Gastroesophageal sphincter (tissue), 4 donors: ENCODE results near the gene CAPN5. TPM values are rescaled to one million over a fixed set of nuclear protein-coding genes. Genes with fewer than 3 reads are reported as not detected.
"Not testable (repeated sequence)": the region's sequence is repeated elsewhere in the genome, so short reads cannot be mapped to it uniquely, and the experiment has no call there.

Source experiments
- ATAC-seq: fragments of 150-250 bp; one replicate; pipeline ENCODE4 v1.9.1; 2016; ENCODE audit warnings: mild to moderate bottlenecking, moderate library complexity
- H3K27ac ChIP-seq, 4 donors: fragments of 200-600 bp; sonication (generic) in 3 of 4; 1 replicate in 3 of 4; 2 replicates in 1 of 4; pipeline ENCODE4 v1.5.1; 2016 to 2019
- H3K27me3 ChIP-seq: fragments of 200-600 bp; sonication (generic); one replicate; pipeline ENCODE4 v1.5.1; 2019
- H3K36me3 ChIP-seq, 2 donors: fragments of 200-600 bp; sonication (generic); one replicate each; pipeline ENCODE4 v1.5.1; 2019; ENCODE audit warnings: control low read depth in 1 of 2
- H3K4me1 ChIP-seq, 3 donors: fragments of 200-600 bp; sonication (generic); 1 replicate in 2 of 3; 2 replicates in 1 of 3; pipeline ENCODE4 v1.5.1; 2016 to 2019; ENCODE audit warnings: control low read depth in 2 of 3
- H3K4me3 ChIP-seq, 2 donors: fragments of 200-600 bp; sonication (generic); one replicate each; pipeline ENCODE4 v1.5.1; 2019; ENCODE audit warnings: mild to moderate bottlenecking in 1 of 2, moderate library complexity in 1 of 2
- H3K9me3 ChIP-seq, 3 donors: fragments of 200-600 bp; sonication (generic); one replicate each; pipeline ENCODE4 v1.5.1; 2017 to 2019; ENCODE audit warnings: control low read depth in 2 of 3
- EP300 ChIP-seq: sonication (generic); formaldehyde crosslinking; IDR thresholded peaks from one replicate; pipeline ENCODE4 v1.6.1; 2017; ENCODE audit warnings: antibody characterized with exemption, mild to moderate bottlenecking
- POLR2A ChIP-seq, 2 donors: fragments of 450-650 bp; IDR thresholded peaks; one replicate each; pipeline ENCODE4 v1.6.1; 2017; ENCODE audit warnings: antibody characterized with exemption in 2 of 2, mild to moderate bottlenecking in 2 of 2, moderate library complexity in 1 of 2
- POLR2AphosphoS5 ChIP-seq: sonication (generic); formaldehyde crosslinking; IDR thresholded peaks from one replicate; pipeline ENCODE4 v1.6.1; 2017; ENCODE audit warnings: antibody characterized with exemption
- WGBS, 2 donors: methylation state at CpG; one replicate each; pipeline ENCODE4 v1.1.5; 2018; ENCODE audit warnings: low coverage in 1 of 2; 5-methylcytosine and 5-hydroxymethylcytosine counted together
- total RNA-seq, 4 donors: library from RNA; depleted of rRNA; stranded (reverse); fragments of >200 nt; gene quantifications; one replicate each; pipeline ENCODE4 v1.1.0, GENCODE V29; 2016
- TF ChIP-seq, protein P1 (sequence below), 4 experiments: fragments of 200-600 bp in 2 of 4; fragments of 450-650 bp in 2 of 4; sonication (generic) in 1 of 4; IDR thresholded peaks; one replicate each; pipeline ENCODE4 v1.5.1; 2017 to 2019; ENCODE audit warnings: antibody characterized with exemption in 4 of 4, mild to moderate bottlenecking in 2 of 4, moderate library complexity in 2 of 4

The CAPN5 gene
- total RNA-seq, 4 donors from 2014 or later: 4.1 to 9.4 (median 7.7) TPM

DNA sequence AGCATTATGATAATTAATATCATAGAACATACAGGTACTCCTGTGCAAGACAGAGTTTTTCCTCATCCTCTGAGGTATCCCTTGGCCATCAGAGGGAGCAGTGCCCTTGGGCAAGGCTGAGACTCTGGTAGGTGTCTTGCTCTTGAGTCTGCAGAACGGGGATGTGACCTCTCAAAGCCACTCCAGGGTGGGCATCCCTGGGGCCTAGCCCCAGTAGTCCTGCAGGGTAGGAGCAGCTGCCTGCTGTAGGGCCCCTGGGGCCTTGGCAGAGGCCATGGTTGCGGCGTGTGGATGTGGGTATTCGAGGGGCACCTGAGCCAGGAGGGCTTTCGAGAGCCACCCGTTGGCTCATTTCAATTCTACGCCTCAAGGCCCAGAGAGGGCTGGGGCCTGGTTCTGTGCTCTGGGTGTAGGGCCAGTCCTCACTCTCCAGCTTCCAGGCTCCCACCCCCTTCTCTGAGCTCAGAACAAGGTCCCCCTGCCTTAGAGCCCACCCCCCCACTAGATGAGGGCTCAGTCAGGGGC is 28.1 kb downstream of the CAPN5 start:
- WGBS, 2 donors: no CpG with 5 or more reads among the region's 7 CpGs
- H3K9me3 ChIP-seq: no peaks in the 10 kb centered on the region
- peaks cover 0 to 43% (median 0%) of the 10 kb centered on the region in 3 donors for H3K4me1 ChIP-seq

DNA sequence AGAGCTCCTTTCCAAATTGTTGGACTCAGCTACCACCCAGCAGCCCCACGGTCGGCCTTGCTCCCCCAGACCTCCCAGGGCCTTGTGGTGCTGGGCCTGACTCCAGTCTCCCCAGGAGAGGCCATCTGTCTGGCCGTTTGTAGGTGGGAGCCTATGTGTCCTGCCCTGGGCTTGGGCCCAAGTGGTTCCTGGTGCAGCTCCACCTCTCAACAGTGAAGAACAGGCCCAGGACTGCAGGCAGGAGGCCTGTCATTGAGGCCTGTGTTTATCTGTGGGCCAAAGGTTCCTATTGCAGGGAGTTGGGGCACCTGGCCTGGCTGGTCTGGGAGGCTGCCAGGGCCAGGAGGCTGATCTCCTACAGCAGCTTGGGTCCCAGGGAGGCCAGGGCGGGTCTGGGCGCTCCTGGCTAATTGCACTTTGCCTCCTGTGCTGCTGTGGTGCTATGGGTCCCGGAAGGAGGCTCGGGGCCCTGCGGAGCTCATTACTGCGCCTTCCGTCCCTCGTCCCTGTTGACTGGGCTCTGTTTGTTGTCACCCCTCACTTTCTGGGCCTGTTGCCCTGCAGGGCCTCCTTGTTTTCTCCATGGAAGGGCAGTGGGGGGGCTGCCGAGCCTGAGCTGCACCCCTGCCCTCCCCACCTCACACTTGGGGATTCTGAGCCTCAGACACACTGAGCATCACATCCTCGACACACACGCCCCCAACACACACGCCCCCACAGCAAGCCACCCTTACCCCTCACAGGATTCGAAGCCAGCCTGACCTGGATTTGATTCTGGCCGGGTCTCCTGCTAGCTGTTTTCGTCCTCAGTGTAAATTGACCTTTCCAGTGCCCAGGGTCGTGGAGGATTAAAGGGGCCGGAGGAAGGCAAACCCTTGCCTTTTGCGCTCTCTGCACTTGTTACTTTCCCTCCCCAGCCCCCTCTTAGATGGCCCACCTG is 29.1 kb downstream of the CAPN5 start:
- no peak overlapping the region for H3K27ac ChIP-seq
- no peak overlapping the region for H3K4me3 ChIP-seq
- peaks cover 0 to 12% of the 10 kb centered on the region in 2 donors for H3K36me3 ChIP-seq
- 80 to 86% methylated on average over 5 to 9 of the region's 21 CpGs for WGBS, 2 donors
- no peaks in the 10 kb centered on the region for H3K27me3 ChIP-seq
- H3K4me1 ChIP-seq: peaks cover 0 to 39% (median 0%) of the 10 kb centered on the region in 3 donors
- ATAC-seq: no peak
- TF ChIP-seq POLR2AphosphoS5: no peak
- no peak for TF ChIP-seq EP300
- TF ChIP-seq, protein P1, sequence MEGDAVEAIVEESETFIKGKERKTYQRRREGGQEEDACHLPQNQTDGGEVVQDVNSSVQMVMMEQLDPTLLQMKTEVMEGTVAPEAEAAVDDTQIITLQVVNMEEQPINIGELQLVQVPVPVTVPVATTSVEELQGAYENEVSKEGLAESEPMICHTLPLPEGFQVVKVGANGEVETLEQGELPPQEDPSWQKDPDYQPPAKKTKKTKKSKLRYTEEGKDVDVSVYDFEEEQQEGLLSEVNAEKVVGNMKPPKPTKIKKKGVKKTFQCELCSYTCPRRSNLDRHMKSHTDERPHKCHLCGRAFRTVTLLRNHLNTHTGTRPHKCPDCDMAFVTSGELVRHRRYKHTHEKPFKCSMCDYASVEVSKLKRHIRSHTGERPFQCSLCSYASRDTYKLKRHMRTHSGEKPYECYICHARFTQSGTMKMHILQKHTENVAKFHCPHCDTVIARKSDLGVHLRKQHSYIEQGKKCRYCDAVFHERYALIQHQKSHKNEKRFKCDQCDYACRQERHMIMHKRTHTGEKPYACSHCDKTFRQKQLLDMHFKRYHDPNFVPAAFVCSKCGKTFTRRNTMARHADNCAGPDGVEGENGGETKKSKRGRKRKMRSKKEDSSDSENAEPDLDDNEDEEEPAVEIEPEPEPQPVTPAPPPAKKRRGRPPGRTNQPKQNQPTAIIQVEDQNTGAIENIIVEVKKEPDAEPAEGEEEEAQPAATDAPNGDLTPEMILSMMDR (IDR thresholded peaks at IDR 0.05): no peak
- no peak for TF ChIP-seq POLR2A (IDR thresholded peaks at IDR 0.05)
- H3K9me3 ChIP-seq: no peaks in the 10 kb centered on the region

More for the DNA sequence above, 28.1 kb downstream of the CAPN5 start:
- no peaks in the 10 kb centered on the region for H3K27me3 ChIP-seq
- no peak overlapping the region for H3K27ac ChIP-seq
- TF ChIP-seq POLR2AphosphoS5: no peak
- TF ChIP-seq, protein P1 (IDR thresholded peaks at IDR 0.05): no peak
- no peak for TF ChIP-seq POLR2A (IDR thresholded peaks at IDR 0.05)
- no peak for TF ChIP-seq EP300
- ATAC-seq: no peak
- peaks cover 0 to 12% of the 10 kb centered on the region in 2 donors for H3K36me3 ChIP-seq
- no peak overlapping the region for H3K4me3 ChIP-seq

DNA sequence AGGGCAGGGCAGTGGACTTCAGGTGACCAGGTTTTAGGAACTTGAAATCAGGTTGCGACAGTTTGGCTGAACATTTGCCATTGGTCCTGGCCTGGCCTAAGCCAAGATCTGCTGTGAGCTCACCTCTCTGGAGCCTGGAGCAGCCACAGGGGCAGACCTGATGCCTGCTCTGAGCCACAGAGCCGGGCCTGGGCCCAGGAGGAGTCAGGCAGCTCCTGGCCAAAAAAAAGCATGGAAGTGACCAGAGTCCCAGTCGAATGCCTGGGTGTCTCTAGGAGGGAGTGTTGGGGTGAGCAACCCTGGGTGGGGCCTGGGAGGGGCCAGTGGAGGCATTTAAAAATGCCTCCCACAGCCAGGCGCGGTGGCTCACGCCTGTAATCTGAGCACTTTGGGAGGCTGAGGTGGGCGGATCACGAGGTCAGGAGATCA is 29.8 kb downstream of the CAPN5 start:
- H3K4me1 ChIP-seq: peaks cover 0 to 32% (median 0%) of the 10 kb centered on the region in 3 donors
- TF ChIP-seq EP300 (no peak), POLR2AphosphoS5 (no peak), POLR2A (IDR thresholded peaks at IDR 0.05) (no peak)
- TF ChIP-seq, protein P1 (IDR thresholded peaks at IDR 0.05): no peak
- no peak overlapping the region for H3K4me3 ChIP-seq
- ATAC-seq: no peak
- no peak overlapping the region for H3K27ac ChIP-seq
- no peaks in the 10 kb centered on the region for H3K27me3 ChIP-seq
- H3K36me3 ChIP-seq: peaks cover 0 to 12% of the 10 kb centered on the region in 2 donors
- H3K9me3 ChIP-seq: no peaks in the 10 kb centered on the region
- no CpG with 5 or more reads among the region's 8 CpGs for WGBS, 2 donors

DNA sequence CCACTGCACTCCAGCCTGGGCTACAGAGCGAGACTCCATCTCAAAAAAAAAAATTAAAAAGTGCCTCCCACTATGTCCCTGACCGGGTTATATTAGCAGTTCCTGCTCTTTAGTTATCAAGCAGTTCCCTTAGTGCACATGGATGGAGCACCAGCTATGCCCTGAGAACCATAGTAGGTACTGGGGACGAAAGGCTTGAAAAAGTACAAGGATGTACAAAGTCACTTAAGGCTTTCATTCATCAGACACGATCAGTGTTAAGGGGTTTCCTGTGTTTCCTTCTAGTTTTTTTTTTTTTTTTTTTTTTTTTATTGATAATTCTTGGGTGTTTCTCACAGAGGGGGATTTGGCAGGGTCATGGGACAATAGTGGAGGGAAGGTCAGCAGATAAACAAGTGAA is 30.4 kb downstream of the CAPN5 start:
- H3K27me3 ChIP-seq, H3K4me3 ChIP-seq, ATAC-seq, H3K9me3 ChIP-seq, H3K27ac ChIP-seq: not testable (repeated sequence)
- H3K36me3 ChIP-seq: peaks cover 0 to 12% of the 10 kb centered on the region in 2 donors
- H3K4me1 ChIP-seq: peaks cover 0 to 26% (median 0%) of the 10 kb centered on the region in 3 donors
- WGBS, 2 donors: 75 to 100% methylated on average over 1 to 3 of the region's 4 CpGs

DNA sequence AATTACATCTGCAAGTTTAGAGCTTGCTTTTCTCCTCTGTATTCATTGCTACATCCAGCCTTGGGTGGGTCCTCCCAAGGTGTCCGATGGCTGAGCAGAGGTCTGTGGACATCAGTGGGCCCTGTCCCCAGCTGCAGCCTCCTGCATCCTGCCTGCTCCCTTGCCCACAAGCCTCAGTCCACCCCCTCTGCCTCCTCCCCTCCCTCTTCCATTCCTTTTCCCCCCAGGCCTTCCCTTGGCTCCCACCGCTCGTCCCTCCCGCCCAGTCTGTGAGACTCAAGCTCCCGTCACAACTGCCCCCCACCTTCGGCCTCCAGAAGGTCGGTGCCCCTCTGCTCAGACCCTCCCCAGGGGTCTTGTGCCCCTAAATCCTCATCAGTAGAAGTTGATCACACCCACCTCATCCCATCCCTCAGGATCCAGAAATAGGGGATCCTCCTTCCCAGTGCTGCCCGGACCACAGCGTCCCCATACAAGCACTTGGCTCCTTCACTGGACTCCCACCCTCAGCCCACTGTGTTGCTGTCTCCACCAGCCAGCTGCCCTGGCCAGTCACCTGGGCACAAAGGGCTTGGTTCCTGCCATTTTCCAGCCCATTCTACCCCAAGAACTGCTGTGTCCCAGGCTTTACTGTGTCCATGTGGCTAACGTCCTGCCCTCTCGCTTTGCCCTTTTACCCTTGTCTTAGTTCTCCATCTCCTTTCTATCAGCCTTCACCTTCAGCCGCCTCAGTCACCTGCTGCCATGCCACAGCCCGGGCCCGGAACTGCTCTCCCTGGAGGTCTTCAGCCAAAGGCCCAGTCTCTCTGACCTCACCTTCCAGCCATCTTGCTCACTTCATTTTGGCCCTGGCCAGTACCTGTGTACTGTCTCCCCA is 33.6 kb downstream of the CAPN5 start:
- Histone ChIP-seq H3K4me1 (no peaks in the 10 kb centered on the region), H3K27me3 (no peaks in the 10 kb centered on the region), H3K9me3 (no peaks in the 10 kb centered on the region), H3K36me3 (peaks cover 0 to 14% of the 10 kb centered on the region in 2 donors), H3K27ac (no peak overlapping the region), H3K4me3 (no peak overlapping the region)
- 89% methylated on average over 12 to 14 of the region's 14 CpGs for WGBS, 2 donors
- no peak for ATAC-seq
- no peak for TF ChIP-seq POLR2A (IDR thresholded peaks at IDR 0.05)
- TF ChIP-seq POLR2AphosphoS5: no peak
- TF ChIP-seq EP300: no peak
- TF ChIP-seq, protein P1 (IDR thresholded peaks at IDR 0.05): no peak
